HG03045 (cell line): ENCODE results near the gene BIRC3.

Source experiments
- ATAC-seq: cut with Tn5 transposase; IDR thresholded peaks from one replicate; pipeline ENCODE4 v1.9.1; 2021; ENCODE audit warnings: mild to moderate bottlenecking, moderate library complexity; ENCODE audit not compliant: unreplicated experiment

BIRC3 gene

GRCh38 chr11:102317099-102317767, at the start of gene BIRC3:
BIRC3 (plus strand) TSS chr11:102317484; CDS start chr11:102324510, 7,026 bp downstream.
- ATAC-seq, result peak; percentile 88

- no peak for ATAC-seq
Measured at GRCh38 chr11:102267609-102268008, 49.7 kb upstream of the BIRC3 start.

GRCh38 chr11:102268083-102268984, 49.0 kb upstream of the BIRC3 start:
- peak; percentile 93 for ATAC-seq

GRCh38 chr11:102268985-102269470, 48.3 kb upstream of the BIRC3 start:
- ATAC-seq, result no peak

GRCh38 chr11:102269927-102270326, 47.4 kb upstream of the BIRC3 start:
- no peak for ATAC-seq

GRCh38 chr11:102272047-102272824, 45.0 kb upstream of the BIRC3 start:
- ATAC-seq, result no peak

GRCh38 chr11:102274628-102275027, 42.7 kb upstream of the BIRC3 start:
- no peak for ATAC-seq

GRCh38 chr11:102276362-102276761, 40.9 kb upstream of the BIRC3 start:
- no peak for ATAC-seq

GRCh38 chr11:102276783-102277182, 40.5 kb upstream of the BIRC3 start:
- no peak for ATAC-seq

- peak; percentile 85 for ATAC-seq
Measured at GRCh38 chr11:102279641-102280170, 37.6 kb upstream of the BIRC3 start.

- no peak for ATAC-seq
Measured at GRCh38 chr11:102280245-102280833, 36.9 kb upstream of the BIRC3 start.

- no peak for ATAC-seq
Measured at GRCh38 chr11:102283116-102283485, 34.2 kb upstream of the BIRC3 start.

GRCh38 chr11:102284008-102284407, 33.3 kb upstream of the BIRC3 start:
- ATAC-seq, result no peak

GRCh38 chr11:102286292-102286691, 31.0 kb upstream of the BIRC3 start:
- no peak for ATAC-seq

GRCh38 chr11:102287964-102288724, 29.1 kb upstream of the BIRC3 start:
- ATAC-seq, result peak; percentile 80

GRCh38 chr11:102288725-102289083, 28.6 kb upstream of the BIRC3 start:
- no peak for ATAC-seq

GRCh38 chr11:102289592-102289991, 27.7 kb upstream of the BIRC3 start:
- ATAC-seq, result no peak

GRCh38 chr11:102291831-102292230, 25.5 kb upstream of the BIRC3 start:
- no peak for ATAC-seq

GRCh38 chr11:102292933-102293332, 24.4 kb upstream of the BIRC3 start:
- no peak for ATAC-seq
